Activated B cell treated with CpG ODN at 0.5 μM for 24 hours (primary cell): ENCODE results near the gene PNPT1. TPM values are rescaled to one million over a fixed set of nuclear protein-coding genes. Genes with fewer than 3 reads are reported as not detected.

Experiments
- ATAC-seq: fragments of 200-7000 bp; cut with Tn5 transposase; one replicate; pipeline ENCODE4 v1.10.0; 2021; ENCODE audit warnings: low read depth, mild to moderate bottlenecking, moderate library complexity
- CTCF ChIA-PET: fragments of 350-600 bp; sonication (Branson Sonifier 250); formaldehyde crosslinking; loops from one replicate; lab custom pipeline; 2021; ENCODE audit warnings: antibody characterized with exemption; lab: Charles Lee
- POLR2A ChIA-PET: fragments of 350-600 bp; sonication (Branson Sonifier 250); formaldehyde crosslinking; loops from one replicate; lab custom pipeline; 2021; ENCODE audit warnings: antibody characterized with exemption; lab: Charles Lee
- DNase-seq: peaks from one replicate; pipeline ENCODE4 v3.0.0; 2022
- H3K27ac Mint-ChIP-seq: one replicate; pipeline ENCODE4 v1.8.0; 2020; ENCODE audit warnings: mixed read lengths
- H3K27me3 Mint-ChIP-seq: one replicate; pipeline ENCODE4 v1.8.0; 2021; ENCODE audit warnings: mixed read lengths
- H3K36me3 Mint-ChIP-seq: one replicate; pipeline ENCODE4 v1.8.0; 2021; ENCODE audit warnings: low read depth, mixed read lengths
- H3K4me1 Mint-ChIP-seq: one replicate; pipeline ENCODE4 v1.8.0; 2021; ENCODE audit warnings: mixed read lengths
- H3K4me3 Mint-ChIP-seq: one replicate; pipeline ENCODE4 v1.8.0; 2020; ENCODE audit warnings: mild to moderate bottlenecking, mixed read lengths
- H3K9me3 Mint-ChIP-seq: one replicate; pipeline ENCODE4 v1.8.0; 2020; ENCODE audit warnings: mixed read lengths
- CTCF ChIP-seq: fragments of 200-600 bp; IDR thresholded peaks from one replicate; pipeline ENCODE4 v1.8.0; 2022; ENCODE audit warnings: antibody characterized with exemption, mild to moderate bottlenecking
- intact Hi-C: fragments of 100-400 bp; cut with micrococcal nuclease; formaldehyde crosslinking; loops from one replicate; pipeline ENCODE4 v1.15.1; 2024
- total RNA-seq: library from RNA; stranded (reverse); gene quantifications from 2 replicates; pipeline ENCODE4 v1.2.3, GENCODE V29; 2022

The PNPT1 gene
- total RNA-seq, 1 donor from 2014 or later = 35.8 TPM

GRCh38 chr2:55732854-55733253 lies 39.2 kb upstream of the PNPT1 start:
- H3K4me1 Mint-ChIP-seq = no peaks in the 10 kb centered on the region
- CTCF ChIA-PET = interaction anchor here (1.2 kb wide), 1 partner anchor 9 kb away, joined by 3 read pairs; no protein-coding TSS in a partner anchor

DNA sequence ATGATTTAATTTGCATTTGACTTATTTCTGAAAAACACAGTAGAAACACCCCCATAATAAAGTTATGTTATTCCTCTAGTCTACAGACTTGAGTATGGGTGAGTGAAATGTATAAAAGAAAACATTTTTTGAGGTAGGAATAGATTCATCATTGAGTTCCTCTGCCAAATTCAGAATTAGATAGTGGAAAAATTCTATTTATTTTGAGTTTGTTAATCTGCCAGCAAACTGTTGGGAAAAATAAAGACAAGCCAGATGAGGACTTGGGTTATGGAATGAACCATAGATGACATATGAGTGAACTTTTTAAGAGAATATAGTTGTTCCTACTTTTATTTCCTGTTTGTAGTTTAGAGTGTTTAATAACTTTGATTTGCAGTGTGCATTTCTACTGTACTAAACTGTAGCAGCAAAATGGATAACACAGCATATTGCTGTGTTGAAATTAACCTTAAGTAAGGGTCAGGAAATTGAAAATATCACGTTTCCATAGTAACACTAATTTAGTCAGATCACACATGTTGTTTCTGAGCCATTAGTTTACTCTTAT lies 35.6 kb upstream of the PNPT1 start:
- no peaks in the 10 kb centered on the region for H3K36me3 Mint-ChIP-seq
- no peak overlapping the region for H3K27ac Mint-ChIP-seq
- intact Hi-C loops = no loop called here
- POLR2A ChIA-PET = no interaction called here
- no peaks in the 10 kb centered on the region for H3K9me3 Mint-ChIP-seq
- no peak overlapping the region for H3K4me3 Mint-ChIP-seq
- H3K4me1 Mint-ChIP-seq = no peaks in the 10 kb centered on the region
- CTCF ChIA-PET = no interaction called here
- peaks cover 3% of the 10 kb centered on the region for H3K27me3 Mint-ChIP-seq
- DNase-seq (no peak), ATAC-seq (no peak)
- TF ChIP-seq CTCF = no peak

More at GRCh38 chr2:55732854-55733253, 39.2 kb upstream of the PNPT1 start:
- Mint-ChIP-seq H3K4me3 (no peak overlapping the region), H3K27ac (no peak overlapping the region), H3K27me3 (peaks cover 1% of the 10 kb centered on the region), H3K9me3 (no peaks in the 10 kb centered on the region), H3K36me3 (no peaks in the 10 kb centered on the region)
- intact Hi-C loops = no loop called here
- DNase-seq = no peak
- no peak for TF ChIP-seq CTCF
- no peak for ATAC-seq
- POLR2A ChIA-PET = no interaction called here

- intact Hi-C loops = loop anchor here (2.0 kb wide), 1 partner anchor 247 kb away; no protein-coding TSS in a partner anchor
- H3K27ac Mint-ChIP-seq = no peak overlapping the region
- H3K36me3 Mint-ChIP-seq = no peaks in the 10 kb centered on the region
- CTCF ChIA-PET = interaction anchor here (1.6 kb wide), 1 partner anchor 10 kb away, joined by 4 read pairs; no protein-coding TSS in a partner anchor
- no peaks in the 10 kb centered on the region for H3K4me1 Mint-ChIP-seq
- no peak for TF ChIP-seq CTCF
- POLR2A ChIA-PET = no interaction called here
- ATAC-seq (no peak), DNase-seq (no peak)
- no peak overlapping the region for H3K4me3 Mint-ChIP-seq
- H3K27me3 Mint-ChIP-seq = no peaks in the 10 kb centered on the region
- H3K9me3 Mint-ChIP-seq = no peaks in the 10 kb centered on the region
Observed at GRCh38 chr2:55721596-55722215, 28.1 kb upstream of the PNPT1 start.

DNA sequence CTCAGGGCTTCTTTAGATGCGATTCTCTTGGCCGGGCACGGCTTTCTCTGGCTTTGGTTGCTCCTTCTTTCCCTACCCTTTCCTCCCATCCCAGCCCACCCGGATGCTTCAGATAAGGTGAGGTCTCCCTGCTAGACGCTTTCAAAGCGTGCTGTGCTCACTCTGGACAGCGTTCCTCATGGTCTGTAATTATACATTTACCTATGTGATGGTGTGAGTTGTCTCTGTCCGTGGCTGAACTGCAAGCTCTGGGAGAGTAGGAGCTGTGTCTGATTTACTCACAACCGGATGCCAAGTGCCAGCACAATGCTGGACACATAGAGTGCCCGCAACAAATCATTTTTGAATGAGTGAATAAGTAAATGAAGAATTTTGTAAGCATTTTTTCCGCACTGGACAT lies 26.8 kb upstream of the PNPT1 start:
- H3K27me3 Mint-ChIP-seq = peaks cover 5% of the 10 kb centered on the region
- ChIA-PET CTCF (interaction anchor here (1.2 to 1.7 kb wide), 2 partner anchors 13 to 241 kb away, joined by 3 to 6 read pairs; no protein-coding TSS in a partner anchor), POLR2A (no interaction called here)
- no peak for ATAC-seq
- DNase-seq = no peak
- intact Hi-C loops = loop anchor here (2.0 kb wide), 1 partner anchor 248 kb away; no protein-coding TSS in a partner anchor
- TF ChIP-seq CTCF = no peak
- no peak overlapping the region for H3K4me3 Mint-ChIP-seq
- no peak overlapping the region for H3K27ac Mint-ChIP-seq
- no peaks in the 10 kb centered on the region for H3K9me3 Mint-ChIP-seq
- H3K4me1 Mint-ChIP-seq = no peaks in the 10 kb centered on the region
- H3K36me3 Mint-ChIP-seq = no peaks in the 10 kb centered on the region

- ChIA-PET POLR2A (no interaction called here), CTCF (interaction anchor here (1.2 to 1.7 kb wide), 2 partner anchors 14 to 242 kb away, joined by 3 to 6 read pairs; no protein-coding TSS in a partner anchor)
- DNase-seq (no peak), ATAC-seq (no peak)
- Mint-ChIP-seq H3K27me3 (peaks cover 5% of the 10 kb centered on the region), H3K36me3 (no peaks in the 10 kb centered on the region), H3K4me3 (no peak overlapping the region), H3K4me1 (no peaks in the 10 kb centered on the region), H3K9me3 (no peaks in the 10 kb centered on the region), H3K27ac (no peak overlapping the region)
- intact Hi-C loops = loop anchor here (2.0 kb wide), 1 partner anchor 249 kb away; no protein-coding TSS in a partner anchor
- no peak for TF ChIP-seq CTCF
Observed at GRCh38 chr2:55719852-55720251, 26.2 kb upstream of the PNPT1 start.
